OCI-LY7 (cell line): ENCODE data around the gene OAS2. TPM values are rescaled to one million over a fixed set of nuclear protein-coding genes. Genes with fewer than 3 reads are reported as not detected.

Experiments
- BruUV-seq: library from RNA; stranded (reverse); fragments of 400-500 nt; replicated peaks from 2 replicates; lab custom pipeline; 2021; lab: Mats Ljungman, UMichigan
- CTCF ChIA-PET: fragments of 300-600 bp; sonication (Branson Sonifier 250); formaldehyde crosslinking; loops from one replicate; lab custom pipeline; 2022; ENCODE audit warnings: antibody characterized with exemption; ENCODE audit not compliant: unreplicated experiment; lab: Charles Lee
- POLR2A ChIA-PET: fragments of 300-600 bp; sonication (Branson Sonifier 250); formaldehyde crosslinking; loops from one replicate; lab custom pipeline; 2022; ENCODE audit warnings: antibody characterized with exemption; lab: Charles Lee
- DNase-seq: peaks from one replicate; pipeline ENCODE4 v3.0.0-alpha.2; 2015; ENCODE audit warnings: low spot score
- H2AFZ ChIP-seq: fragments of 200-600 bp; sonication (generic), shearing (Covaris generic); 2 replicates; pipeline ENCODE4 v1.6.1; 2014; ENCODE audit warnings: mild to moderate bottlenecking, antibody characterized with exemption, low read length, moderate library complexity
- H3K27ac ChIP-seq: fragments of 200-600 bp; sonication (generic); 2 replicates; pipeline ENCODE4 v1.5.1; 2014; ENCODE audit warnings: mixed run types, low read depth, mild to moderate bottlenecking, moderate library complexity, low read length, inconsistent platforms; ENCODE audit not compliant: poor library complexity, severe bottlenecking
- H3K36me3 ChIP-seq: fragments of 200-600 bp; sonication (generic); 2 replicates; pipeline ENCODE4 v1.6.1; 2014; ENCODE audit warnings: mild to moderate bottlenecking, antibody characterized with exemption, low read length, moderate library complexity, mixed read lengths; ENCODE audit not compliant: insufficient read depth
- H3K4me1 ChIP-seq: fragments of 200-600 bp; sonication (generic); 2 replicates; pipeline ENCODE4 v1.5.1; 2014; ENCODE audit warnings: mild to moderate bottlenecking, low read length; ENCODE audit not compliant: insufficient read depth, poor library complexity, severe bottlenecking
- H3K4me2 ChIP-seq: fragments of 200-600 bp; sonication (generic); 2 replicates; pipeline ENCODE4 v1.6.1; 2014; ENCODE audit warnings: mild to moderate bottlenecking, low read length
- H3K4me3 ChIP-seq: fragments of 200-600 bp; sonication (generic); 2 replicates; pipeline ENCODE4 v1.5.1; 2014; ENCODE audit warnings: mild to moderate bottlenecking, low read depth, low read length; ENCODE audit not compliant: poor library complexity, severe bottlenecking
- H3K79me2 ChIP-seq: fragments of 200-600 bp; sonication (generic); 2 replicates; pipeline ENCODE4 v1.6.1; 2016; ENCODE audit warnings: low read depth, mild to moderate bottlenecking, low read length, moderate library complexity, mixed read lengths; ENCODE audit not compliant: insufficient read depth
- H3K9me2 ChIP-seq: fragments of 200-600 bp; sonication (generic); 2 replicates; pipeline ENCODE4 v1.6.1; 2016; ENCODE audit warnings: mild to moderate bottlenecking, low read length, mixed read lengths; ENCODE audit not compliant: insufficient read depth
- H3K9me3 ChIP-seq: fragments of 200-600 bp; sonication (generic); 2 replicates; pipeline ENCODE4 v1.6.1; 2014; ENCODE audit warnings: mild to moderate bottlenecking, mixed run types, low read length, mixed read lengths
- H4K20me1 ChIP-seq: fragments of 200-600 bp; sonication (generic); 2 replicates; pipeline ENCODE4 v1.6.1; 2014; ENCODE audit warnings: mild to moderate bottlenecking, antibody characterized with exemption, low read length, moderate library complexity, mixed read lengths; ENCODE audit not compliant: insufficient read depth
- EZH2phosphoT487 ChIP-seq: fragments of 200-600 bp; sonication (generic); IDR thresholded peaks from 2 replicates; pipeline ENCODE4 v1.6.1; 2018; ENCODE audit warnings: low read depth, borderline replicate concordance, mild to moderate bottlenecking, mixed run types, antibody characterized with exemption, low read length, moderate library complexity, mixed read lengths
- intact Hi-C: fragments of 100-400 bp; cut with micrococcal nuclease; formaldehyde crosslinking; loops from one replicate; pipeline ENCODE4 v1.10.0; 2022; ENCODE audit not compliant: unreplicated experiment
- total RNA-seq, 2 experiments: library from RNA; depleted of rRNA in 1 of 2; stranded (reverse); fragments of >200 nt in 1 of 2; shearing (Covaris generic) in 1 of 2; gene quantifications; 2 replicates each; pipeline ENCODE4 v1.2.3, GENCODE V29; 2014 to 2022
- TF ChIP-seq, protein P1 (sequence below): fragments of 200-600 bp; sonication (generic); conservative IDR thresholded peaks from 2 replicates; pipeline ENCODE4 v1.5.1; 2014; ENCODE audit warnings: mild to moderate bottlenecking, antibody characterized with exemption, low read length, moderate library complexity, mixed read lengths

OAS2 gene
- total RNA-seq, 2 experiments from 2014 or later: 33.2 to 46.8 TPM

DNA sequence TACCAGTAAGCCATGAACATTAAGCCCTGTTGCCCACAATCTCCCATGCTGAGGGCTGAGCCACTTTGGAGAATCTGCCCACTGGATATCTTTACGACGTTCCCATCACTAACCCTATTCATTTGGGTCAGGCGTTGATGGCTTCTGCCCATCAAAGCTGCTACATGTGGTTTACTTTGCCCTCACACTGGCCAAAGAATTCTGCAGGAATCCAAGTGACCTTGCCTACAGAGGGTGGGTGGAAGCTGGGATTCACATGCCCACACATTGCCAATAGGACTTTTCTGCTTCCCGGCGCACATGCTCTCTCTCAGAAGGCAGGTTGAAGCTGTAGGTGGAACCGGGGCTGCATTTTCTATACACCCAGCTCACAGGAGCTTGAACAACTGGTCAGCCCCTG lies 28.3 kb downstream of the OAS2 start:
- POLR2A ChIA-PET: interaction anchor here (0.7 kb wide), 1 partner anchor 18 kb away, joined by 3 read pairs; no protein-coding TSS in a partner anchor
- TF ChIP-seq, protein P1, sequence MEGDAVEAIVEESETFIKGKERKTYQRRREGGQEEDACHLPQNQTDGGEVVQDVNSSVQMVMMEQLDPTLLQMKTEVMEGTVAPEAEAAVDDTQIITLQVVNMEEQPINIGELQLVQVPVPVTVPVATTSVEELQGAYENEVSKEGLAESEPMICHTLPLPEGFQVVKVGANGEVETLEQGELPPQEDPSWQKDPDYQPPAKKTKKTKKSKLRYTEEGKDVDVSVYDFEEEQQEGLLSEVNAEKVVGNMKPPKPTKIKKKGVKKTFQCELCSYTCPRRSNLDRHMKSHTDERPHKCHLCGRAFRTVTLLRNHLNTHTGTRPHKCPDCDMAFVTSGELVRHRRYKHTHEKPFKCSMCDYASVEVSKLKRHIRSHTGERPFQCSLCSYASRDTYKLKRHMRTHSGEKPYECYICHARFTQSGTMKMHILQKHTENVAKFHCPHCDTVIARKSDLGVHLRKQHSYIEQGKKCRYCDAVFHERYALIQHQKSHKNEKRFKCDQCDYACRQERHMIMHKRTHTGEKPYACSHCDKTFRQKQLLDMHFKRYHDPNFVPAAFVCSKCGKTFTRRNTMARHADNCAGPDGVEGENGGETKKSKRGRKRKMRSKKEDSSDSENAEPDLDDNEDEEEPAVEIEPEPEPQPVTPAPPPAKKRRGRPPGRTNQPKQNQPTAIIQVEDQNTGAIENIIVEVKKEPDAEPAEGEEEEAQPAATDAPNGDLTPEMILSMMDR: no peak
- no peak for TF ChIP-seq EZH2phosphoT487
- no peaks in the 10 kb centered on the region for H4K20me1 ChIP-seq
- CTCF ChIA-PET: interaction anchor here (0.6 kb wide), 1 partner anchor 227 kb away, joined by 3 read pairs; no protein-coding TSS in a partner anchor
- H3K36me3 ChIP-seq: peaks cover 90% of the 10 kb centered on the region
- no peaks in the 10 kb centered on the region for H3K4me1 ChIP-seq
- no peak overlapping the region for H3K27ac ChIP-seq
- intact Hi-C loops: no loop called here
- H2AFZ ChIP-seq: no peak overlapping the region
- H3K4me2 ChIP-seq: no peak overlapping the region
- no peaks in the 10 kb centered on the region for H3K9me2 ChIP-seq
- no peak for DNase-seq
- peaks cover 11% of the 10 kb centered on the region; the same call in 1 of the 2 replicates for H3K9me3 ChIP-seq
- no peak overlapping the region for H3K4me3 ChIP-seq
- no TSS peak for BruUV-seq
- H3K79me2 ChIP-seq: no peaks in the 10 kb centered on the region

DNA sequence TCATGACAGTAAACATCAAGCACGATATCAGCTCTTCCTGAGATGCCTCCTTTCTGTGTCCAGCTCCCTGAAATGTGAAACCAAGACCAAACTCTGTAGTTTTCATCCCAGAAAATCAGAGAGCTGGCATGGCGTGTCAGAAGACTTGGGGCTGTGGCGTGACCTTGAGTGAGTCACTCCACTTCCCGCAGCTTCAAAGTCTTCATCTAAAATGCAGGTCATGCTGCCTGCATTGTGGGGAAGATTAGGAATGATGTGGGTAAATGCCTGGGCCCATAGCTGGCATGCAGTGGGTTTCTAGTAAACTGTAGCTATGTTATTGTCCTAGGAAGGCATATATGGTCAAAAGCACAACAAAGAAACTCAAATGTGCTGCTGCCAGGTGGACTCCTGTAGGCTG lies 28.8 kb downstream of the OAS2 start:
- intact Hi-C loops: no loop called here
- Histone ChIP-seq H3K36me3 (peaks cover 95% of the 10 kb centered on the region), H3K9me2 (no peaks in the 10 kb centered on the region), H3K4me3 (no peak overlapping the region), H4K20me1 (no peaks in the 10 kb centered on the region), H3K27ac (no peak overlapping the region), H3K79me2 (no peaks in the 10 kb centered on the region), H3K4me1 (no peaks in the 10 kb centered on the region), H2AFZ (no peak overlapping the region), H3K4me2 (no peak overlapping the region), H3K9me3 (peaks cover 14% of the 10 kb centered on the region; the same call in 1 of the 2 replicates)
- no TSS peak for BruUV-seq
- ChIA-PET POLR2A (interaction anchor here (0.7 kb wide), 1 partner anchor 19 kb away, joined by 3 read pairs; no protein-coding TSS in a partner anchor), CTCF (interaction anchor here (0.6 kb wide), 1 partner anchor 226 kb away, joined by 3 read pairs; no protein-coding TSS in a partner anchor)
- DNase-seq: no peak
- TF ChIP-seq EZH2phosphoT487: no peak
- TF ChIP-seq, protein P1: no peak

DNA sequence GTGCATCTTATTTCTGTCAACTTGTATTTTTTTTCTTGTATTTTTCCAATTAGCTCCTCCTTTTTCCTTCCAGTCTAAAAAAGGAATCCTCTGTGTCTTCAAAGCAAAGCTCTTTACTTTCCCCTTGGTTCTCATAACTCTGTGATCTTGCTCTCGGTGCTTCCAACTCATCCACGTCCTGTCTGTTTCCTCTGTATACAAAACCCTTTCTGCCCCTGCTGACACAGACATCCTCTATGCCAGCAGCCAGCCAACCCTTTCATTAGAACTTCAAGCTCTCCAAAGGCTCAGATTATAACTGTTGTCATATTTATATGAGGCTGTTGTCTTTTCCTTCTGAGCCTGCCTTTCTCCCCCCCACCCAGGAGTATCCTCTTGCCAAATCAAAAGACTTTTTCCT lies 32.4 kb downstream of the OAS2 start:
- no peak overlapping the region for H2AFZ ChIP-seq
- POLR2A ChIA-PET: interaction anchor here (0.8 kb wide), 1 partner anchor 19 kb away, joined by 3 read pairs; no protein-coding TSS in a partner anchor
- H3K79me2 ChIP-seq: no peaks in the 10 kb centered on the region
- no peaks in the 10 kb centered on the region for H3K4me1 ChIP-seq
- CTCF ChIA-PET: no interaction called here
- no peak overlapping the region for H3K4me3 ChIP-seq
- H3K9me3 ChIP-seq: peaks cover 14% of the 10 kb centered on the region; the same call in 1 of the 2 replicates
- H3K27ac ChIP-seq: no peak overlapping the region
- no peaks in the 10 kb centered on the region for H4K20me1 ChIP-seq
- DNase-seq: no peak
- H3K9me2 ChIP-seq: no peaks in the 10 kb centered on the region
- H3K36me3 ChIP-seq: peaks cover 72% of the 10 kb centered on the region
- intact Hi-C loops: no loop called here
- no peak for TF ChIP-seq EZH2phosphoT487
- TF ChIP-seq, protein P1: no peak
- H3K4me2 ChIP-seq: no peak overlapping the region
- BruUV-seq: no TSS peak
